ENCODE measurements around the gene CNN2.

CNN2 gene

DNA sequence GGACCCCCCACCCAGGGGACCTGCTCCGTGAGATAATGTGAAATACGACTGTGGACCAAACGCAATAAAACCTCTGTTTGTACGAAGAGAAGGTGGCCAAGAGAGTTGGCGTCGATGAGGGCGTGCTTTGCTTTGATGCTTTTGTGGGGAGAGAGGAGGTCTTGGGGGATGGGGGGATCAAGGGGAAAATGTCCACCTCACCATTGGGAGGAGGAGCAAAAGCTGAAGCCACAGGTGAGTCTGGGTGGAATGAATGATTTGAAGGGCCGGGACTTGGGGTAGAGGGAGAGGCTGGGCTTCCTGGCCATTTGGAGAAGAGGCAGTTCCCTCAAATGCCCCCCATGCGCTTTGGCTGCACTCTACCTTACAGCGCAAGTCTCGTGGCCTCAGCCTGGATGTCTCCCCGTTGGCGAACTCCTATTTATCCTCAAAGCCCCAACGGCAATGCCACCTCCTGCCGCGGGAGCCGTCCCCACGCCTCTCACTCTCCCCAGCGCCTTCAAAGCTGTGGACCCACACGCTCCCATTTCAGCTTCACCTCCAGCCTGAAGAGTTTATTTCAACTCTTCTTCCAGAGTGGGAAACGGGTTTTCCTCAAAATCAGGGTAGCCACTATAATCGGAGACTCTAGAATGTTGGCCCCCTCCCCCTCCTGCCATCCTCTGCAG is 12.7 kb downstream of the CNN2 start:
- peak; percentile 58 for DNase-seq (ENCODE audit: low read depth)
- TF ChIP-seq, protein P1, sequence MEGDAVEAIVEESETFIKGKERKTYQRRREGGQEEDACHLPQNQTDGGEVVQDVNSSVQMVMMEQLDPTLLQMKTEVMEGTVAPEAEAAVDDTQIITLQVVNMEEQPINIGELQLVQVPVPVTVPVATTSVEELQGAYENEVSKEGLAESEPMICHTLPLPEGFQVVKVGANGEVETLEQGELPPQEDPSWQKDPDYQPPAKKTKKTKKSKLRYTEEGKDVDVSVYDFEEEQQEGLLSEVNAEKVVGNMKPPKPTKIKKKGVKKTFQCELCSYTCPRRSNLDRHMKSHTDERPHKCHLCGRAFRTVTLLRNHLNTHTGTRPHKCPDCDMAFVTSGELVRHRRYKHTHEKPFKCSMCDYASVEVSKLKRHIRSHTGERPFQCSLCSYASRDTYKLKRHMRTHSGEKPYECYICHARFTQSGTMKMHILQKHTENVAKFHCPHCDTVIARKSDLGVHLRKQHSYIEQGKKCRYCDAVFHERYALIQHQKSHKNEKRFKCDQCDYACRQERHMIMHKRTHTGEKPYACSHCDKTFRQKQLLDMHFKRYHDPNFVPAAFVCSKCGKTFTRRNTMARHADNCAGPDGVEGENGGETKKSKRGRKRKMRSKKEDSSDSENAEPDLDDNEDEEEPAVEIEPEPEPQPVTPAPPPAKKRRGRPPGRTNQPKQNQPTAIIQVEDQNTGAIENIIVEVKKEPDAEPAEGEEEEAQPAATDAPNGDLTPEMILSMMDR (conservative IDR thresholded peaks at IDR 0.05; ENCODE audit: low read length), result no peak
- H3K4me3 ChIP-seq (ENCODE audit: low read length), result no peak overlapping the region; the same call in 1 of the 2 replicates

DNA sequence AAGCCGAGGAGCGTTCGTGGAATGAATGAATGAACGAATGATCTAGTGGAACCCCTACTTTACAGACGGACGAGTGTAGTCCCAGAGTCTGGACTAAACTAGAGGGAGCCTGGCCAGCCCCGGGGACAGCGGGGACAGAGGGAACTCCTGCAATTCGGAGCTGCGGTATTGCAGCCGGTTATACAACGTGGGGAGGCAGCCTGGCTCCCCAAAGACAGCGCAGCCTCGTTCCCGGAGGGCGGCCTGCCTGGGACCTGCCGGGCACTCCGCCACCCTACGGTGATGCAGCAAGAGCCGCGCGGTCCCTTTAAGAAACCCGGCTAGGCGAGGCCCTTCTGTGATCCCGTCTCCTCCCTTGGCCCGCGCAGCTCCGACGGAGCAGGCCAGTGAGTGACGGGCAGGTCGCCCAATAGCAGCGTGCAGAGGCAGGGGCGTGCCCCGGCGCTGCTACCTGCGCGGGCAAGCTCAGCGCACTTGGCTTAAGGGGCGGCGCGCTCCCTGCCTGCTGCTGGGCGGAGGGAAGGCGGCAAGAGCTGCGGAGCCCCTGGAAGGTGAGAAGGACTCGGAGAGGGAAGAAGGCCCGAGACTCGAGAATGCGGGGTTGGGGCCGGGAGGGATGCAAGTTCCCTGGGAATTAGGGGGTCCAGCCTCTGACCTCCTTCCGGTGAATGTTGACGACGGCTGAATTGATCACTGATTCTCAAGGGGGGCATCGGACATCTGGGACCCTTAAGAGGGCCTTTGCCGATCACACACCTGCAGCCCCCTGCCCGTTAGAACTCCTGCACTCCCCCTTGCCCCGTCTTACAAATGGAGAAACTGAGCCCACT is 13.5 kb downstream of the CNN2 start, which contains the start of gene ABCA7:
Gene ABCA7 (plus strand): TSS at position 462 of the 830 bp plus-strand sequence. CDS start 1,255 bp downstream, outside the sequence.
- DNase-seq (ENCODE audit: low read depth), result peak; percentile 97
- TF ChIP-seq, protein P1 (conservative IDR thresholded peaks at IDR 0.05; ENCODE audit: low read length), result no peak
- H3K4me3 ChIP-seq (ENCODE audit: low read length), result peak within 1 kb of the TSS; percentile 59

DNA sequence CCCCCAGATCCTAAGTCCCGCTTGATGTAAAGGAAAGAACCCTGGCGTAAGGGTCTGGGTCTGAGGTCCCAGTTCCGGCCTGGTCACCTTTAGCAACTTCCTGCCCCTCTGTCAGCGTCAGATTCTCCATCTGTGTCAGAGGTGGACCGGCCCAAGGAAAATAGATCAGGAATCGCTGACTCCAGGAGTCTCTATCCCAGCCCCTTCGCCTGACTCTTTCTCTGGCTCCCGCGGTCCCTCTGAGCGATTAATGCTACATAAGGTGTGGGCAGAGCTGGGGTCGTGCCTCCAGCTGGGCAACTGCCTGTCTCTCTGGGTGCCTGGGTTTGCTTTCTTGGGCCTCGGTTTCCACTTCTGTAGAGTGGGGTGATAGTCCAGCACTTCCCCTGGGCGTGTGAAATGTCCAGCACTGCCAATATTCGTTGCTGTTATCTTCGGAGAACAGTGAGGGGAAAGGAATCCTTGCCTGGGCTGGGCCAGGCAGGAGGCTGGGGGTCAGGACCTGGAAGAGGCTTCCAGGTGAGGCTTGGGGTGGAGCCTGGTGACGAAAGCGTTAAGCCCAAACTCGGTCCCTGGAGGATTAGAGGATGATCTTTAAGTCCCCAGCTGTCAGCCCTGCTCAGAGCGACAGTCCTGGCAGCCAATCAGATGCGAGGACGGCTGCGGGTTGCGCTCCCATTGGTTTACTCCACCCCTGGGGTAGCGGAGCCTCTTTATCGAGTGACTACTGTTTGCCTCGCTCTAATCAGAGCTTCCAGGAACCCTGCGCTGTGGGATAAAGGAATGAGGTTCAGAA is 14.3 kb downstream of the CNN2 start:
- DNase-seq (ENCODE audit: low read depth), result peak; percentile 96
- peak overlapping the region; percentile 59 for H3K4me3 ChIP-seq (ENCODE audit: low read length)
- TF ChIP-seq, protein P1 (conservative IDR thresholded peaks at IDR 0.05; ENCODE audit: low read length), result no peak

DNA sequence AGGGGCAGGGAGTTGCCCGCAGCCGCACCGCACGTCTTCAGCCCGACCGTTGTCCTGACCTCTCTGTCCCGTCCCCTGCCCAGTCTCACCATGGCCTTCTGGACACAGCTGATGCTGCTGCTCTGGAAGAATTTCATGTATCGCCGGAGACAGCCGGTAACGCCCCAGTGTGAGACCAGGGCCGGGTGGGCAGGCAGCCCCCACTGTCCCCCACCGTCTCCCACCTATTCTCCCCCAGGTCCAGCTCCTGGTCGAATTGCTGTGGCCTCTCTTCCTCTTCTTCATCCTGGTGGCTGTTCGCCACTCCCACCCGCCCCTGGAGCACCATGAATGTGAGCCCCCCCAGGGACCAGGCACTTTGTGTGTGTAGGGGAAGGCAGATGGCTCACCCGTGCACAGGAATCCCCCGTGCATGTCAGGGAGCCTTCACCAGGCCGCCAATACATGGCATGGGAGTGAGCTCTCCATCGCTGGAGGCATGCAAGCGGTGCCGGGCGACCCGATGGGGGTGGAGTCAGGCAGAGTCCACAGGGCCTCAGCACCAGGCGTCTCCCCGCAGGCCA is 14.9 kb downstream of the CNN2 start:
- TF ChIP-seq, protein P1 (conservative IDR thresholded peaks at IDR 0.05; ENCODE audit: low read length), result no peak
- no peak for DNase-seq (ENCODE audit: low read depth)
- H3K4me3 ChIP-seq (ENCODE audit: low read length), result peak overlapping the region; percentile 59

DNA sequence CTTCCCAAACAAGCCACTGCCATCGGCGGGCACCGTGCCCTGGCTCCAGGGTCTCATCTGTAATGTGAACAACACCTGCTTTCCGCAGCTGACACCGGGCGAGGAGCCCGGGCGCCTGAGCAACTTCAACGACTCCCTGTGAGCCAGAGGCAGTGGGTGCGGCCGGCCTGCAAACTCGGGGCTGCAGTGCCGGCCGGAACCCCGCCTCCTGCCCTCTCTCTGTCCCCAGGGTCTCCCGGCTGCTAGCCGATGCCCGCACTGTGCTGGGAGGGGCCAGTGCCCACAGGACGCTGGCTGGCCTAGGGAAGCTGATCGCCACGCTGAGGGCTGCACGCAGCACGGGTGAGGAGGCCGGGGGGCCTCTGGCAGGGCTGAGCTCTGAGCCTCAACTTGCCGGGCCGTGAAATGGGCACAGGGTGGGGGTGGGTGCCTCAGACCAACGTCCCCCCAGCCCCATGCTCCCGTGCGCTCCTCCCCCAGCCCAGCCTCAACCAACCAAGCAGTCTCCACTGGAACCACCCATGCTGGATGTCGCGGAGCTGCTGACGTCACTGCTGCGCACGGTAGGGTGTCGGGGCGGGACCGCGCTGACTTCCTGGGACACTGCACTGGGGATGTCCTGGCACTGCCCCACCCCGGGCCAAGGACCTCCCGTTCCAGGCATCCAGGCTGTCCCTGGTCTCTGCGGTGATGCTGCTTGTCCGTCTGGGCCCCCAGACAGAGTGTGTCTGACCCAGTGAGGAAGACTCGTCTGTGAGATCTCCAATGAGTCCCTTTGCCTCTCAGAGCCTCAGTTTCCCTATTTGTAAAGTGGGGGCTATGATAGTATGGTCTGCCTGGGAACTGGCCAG is 15.7 kb downstream of the CNN2 start:
- TF ChIP-seq, protein P1 (conservative IDR thresholded peaks at IDR 0.05; ENCODE audit: low read length), result no peak
- no peak for DNase-seq (ENCODE audit: low read depth)
- H3K4me3 ChIP-seq (ENCODE audit: low read length), result no peak overlapping the region
